Measurements from ENCODE around the gene GLYR1.

DNA sequence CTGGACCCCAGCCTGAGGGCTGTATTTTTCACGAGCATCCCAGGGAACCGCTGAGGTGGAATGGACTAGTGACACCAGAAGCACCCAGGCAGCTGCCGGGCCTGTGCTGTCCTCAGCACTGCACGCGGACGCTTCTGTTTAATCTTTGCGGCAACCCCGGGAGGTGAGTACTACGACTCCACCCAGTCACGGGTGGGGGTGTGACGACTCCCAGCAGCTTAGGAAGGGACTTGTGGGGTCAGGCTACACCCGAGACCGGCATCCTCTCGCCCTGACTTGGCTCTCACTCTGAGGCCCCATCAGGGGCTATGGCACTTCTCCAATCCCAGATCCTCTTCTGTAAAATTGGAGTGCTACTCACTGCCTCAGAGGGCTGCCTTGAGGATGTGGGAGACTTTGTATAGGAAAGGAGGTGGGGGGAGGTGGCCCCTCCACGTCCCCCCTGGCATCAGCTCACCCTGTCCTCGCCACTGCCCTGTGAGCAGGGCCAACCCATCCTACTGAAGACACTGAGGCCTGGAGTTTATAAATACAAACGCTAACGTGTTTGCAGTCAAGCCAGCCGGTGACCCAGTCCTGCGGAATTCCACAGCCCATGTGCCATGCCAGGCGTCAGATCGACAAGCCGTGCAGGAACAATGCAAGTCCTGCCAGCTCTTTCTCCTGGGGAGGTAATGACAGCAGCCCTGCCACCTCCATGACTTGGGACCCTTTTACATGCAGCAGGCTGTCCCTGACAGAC is 45.4 kb upstream of the GLYR1 start:
- TF ChIP-seq, protein P1, sequence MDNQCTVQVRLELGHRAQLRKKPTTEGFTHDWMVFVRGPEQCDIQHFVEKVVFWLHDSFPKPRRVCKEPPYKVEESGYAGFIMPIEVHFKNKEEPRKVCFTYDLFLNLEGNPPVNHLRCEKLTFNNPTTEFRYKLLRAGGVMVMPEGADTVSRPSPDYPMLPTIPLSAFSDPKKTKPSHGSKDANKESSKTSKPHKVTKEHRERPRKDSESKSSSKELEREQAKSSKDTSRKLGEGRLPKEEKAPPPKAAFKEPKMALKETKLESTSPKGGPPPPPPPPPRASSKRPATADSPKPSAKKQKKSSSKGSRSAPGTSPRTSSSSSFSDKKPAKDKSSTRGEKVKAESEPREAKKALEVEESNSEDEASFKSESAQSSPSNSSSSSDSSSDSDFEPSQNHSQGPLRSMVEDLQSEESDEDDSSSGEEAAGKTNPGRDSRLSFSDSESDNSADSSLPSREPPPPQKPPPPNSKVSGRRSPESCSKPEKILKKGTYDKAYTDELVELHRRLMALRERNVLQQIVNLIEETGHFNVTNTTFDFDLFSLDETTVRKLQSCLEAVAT (IDR thresholded peaks at IDR 0.05): no peak
- TF ChIP-seq ETS2 (tag; IDR thresholded peaks at IDR 0.05; ENCODE audit: borderline replicate concordance, poor library complexity, severe bottlenecking) (no peak), POLR2A (conservative IDR thresholded peaks at IDR 0.05) (no peak), POLR2AphosphoS2 (IDR thresholded peaks at IDR 0.05; ENCODE audit: low read length) (no peak), ZNF589 (CRISPR knock-in tag; IDR thresholded peaks at IDR 0.05; ENCODE audit: low read depth) (no peak), KLF16 (IDR thresholded peaks at IDR 0.05) (no peak), PHF20 (IDR thresholded peaks at IDR 0.05; ENCODE audit: partially characterized antibody) (no peak), ETV5 (CRISPR knock-in tag; IDR thresholded peaks at IDR 0.05; ENCODE audit: low read depth) (no peak)
- TF ChIP-seq, protein P2, sequence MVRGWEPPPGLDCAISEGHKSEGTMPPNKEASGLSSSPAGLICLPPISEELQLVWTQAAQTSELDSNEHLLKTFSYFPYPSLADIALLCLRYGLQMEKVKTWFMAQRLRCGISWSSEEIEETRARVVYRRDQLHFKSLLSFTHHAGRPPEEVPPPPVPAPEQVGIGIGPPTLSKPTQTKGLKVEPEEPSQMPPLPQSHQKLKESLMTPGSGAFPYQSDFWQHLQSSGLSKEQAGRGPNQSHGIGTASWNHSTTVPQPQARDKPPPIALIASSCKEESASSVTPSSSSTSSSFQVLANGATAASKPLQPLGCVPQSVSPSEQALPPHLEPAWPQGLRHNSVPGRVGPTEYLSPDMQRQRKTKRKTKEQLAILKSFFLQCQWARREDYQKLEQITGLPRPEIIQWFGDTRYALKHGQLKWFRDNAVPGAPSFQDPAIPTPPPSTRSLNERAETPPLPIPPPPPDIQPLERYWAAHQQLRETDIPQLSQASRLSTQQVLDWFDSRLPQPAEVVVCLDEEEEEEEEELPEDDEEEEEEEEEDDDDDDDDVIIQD (CRISPR knock-in tag; IDR thresholded peaks at IDR 0.05): no peak
- TF ChIP-seq, protein P3, sequence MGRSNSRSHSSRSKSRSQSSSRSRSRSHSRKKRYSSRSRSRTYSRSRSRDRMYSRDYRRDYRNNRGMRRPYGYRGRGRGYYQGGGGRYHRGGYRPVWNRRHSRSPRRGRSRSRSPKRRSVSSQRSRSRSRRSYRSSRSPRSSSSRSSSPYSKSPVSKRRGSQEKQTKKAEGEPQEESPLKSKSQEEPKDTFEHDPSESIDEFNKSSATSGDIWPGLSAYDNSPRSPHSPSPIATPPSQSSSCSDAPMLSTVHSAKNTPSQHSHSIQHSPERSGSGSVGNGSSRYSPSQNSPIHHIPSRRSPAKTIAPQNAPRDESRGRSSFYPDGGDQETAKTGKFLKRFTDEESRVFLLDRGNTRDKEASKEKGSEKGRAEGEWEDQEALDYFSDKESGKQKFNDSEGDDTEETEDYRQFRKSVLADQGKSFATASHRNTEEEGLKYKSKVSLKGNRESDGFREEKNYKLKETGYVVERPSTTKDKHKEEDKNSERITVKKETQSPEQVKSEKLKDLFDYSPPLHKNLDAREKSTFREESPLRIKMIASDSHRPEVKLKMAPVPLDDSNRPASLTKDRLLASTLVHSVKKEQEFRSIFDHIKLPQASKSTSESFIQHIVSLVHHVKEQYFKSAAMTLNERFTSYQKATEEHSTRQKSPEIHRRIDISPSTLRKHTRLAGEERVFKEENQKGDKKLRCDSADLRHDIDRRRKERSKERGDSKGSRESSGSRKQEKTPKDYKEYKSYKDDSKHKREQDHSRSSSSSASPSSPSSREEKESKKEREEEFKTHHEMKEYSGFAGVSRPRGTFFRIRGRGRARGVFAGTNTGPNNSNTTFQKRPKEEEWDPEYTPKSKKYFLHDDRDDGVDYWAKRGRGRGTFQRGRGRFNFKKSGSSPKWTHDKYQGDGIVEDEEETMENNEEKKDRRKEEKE (IDR thresholded peaks at IDR 0.05; ENCODE audit: borderline replicate concordance in 1 of 2, control insufficient read depth in 1 of 2, low read depth in 2 of 2, low read length in 1 of 2): no peak
- TF ChIP-seq, protein P4, sequence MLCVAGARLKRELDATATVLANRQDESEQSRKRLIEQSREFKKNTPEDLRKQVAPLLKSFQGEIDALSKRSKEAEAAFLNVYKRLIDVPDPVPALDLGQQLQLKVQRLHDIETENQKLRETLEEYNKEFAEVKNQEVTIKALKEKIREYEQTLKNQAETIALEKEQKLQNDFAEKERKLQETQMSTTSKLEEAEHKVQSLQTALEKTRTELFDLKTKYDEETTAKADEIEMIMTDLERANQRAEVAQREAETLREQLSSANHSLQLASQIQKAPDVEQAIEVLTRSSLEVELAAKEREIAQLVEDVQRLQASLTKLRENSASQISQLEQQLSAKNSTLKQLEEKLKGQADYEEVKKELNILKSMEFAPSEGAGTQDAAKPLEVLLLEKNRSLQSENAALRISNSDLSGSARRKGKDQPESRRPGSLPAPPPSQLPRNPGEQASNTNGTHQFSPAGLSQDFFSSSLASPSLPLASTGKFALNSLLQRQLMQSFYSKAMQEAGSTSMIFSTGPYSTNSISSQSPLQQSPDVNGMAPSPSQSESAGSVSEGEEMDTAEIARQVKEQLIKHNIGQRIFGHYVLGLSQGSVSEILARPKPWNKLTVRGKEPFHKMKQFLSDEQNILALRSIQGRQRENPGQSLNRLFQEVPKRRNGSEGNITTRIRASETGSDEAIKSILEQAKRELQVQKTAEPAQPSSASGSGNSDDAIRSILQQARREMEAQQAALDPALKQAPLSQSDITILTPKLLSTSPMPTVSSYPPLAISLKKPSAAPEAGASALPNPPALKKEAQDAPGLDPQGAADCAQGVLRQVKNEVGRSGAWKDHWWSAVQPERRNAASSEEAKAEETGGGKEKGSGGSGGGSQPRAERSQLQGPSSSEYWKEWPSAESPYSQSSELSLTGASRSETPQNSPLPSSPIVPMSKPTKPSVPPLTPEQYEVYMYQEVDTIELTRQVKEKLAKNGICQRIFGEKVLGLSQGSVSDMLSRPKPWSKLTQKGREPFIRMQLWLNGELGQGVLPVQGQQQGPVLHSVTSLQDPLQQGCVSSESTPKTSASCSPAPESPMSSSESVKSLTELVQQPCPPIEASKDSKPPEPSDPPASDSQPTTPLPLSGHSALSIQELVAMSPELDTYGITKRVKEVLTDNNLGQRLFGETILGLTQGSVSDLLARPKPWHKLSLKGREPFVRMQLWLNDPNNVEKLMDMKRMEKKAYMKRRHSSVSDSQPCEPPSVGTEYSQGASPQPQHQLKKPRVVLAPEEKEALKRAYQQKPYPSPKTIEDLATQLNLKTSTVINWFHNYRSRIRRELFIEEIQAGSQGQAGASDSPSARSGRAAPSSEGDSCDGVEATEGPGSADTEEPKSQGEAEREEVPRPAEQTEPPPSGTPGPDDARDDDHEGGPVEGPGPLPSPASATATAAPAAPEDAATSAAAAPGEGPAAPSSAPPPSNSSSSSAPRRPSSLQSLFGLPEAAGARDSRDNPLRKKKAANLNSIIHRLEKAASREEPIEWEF (CRISPR knock-in tag; IDR thresholded peaks at IDR 0.05): no peak
- TF ChIP-seq, protein P5, sequence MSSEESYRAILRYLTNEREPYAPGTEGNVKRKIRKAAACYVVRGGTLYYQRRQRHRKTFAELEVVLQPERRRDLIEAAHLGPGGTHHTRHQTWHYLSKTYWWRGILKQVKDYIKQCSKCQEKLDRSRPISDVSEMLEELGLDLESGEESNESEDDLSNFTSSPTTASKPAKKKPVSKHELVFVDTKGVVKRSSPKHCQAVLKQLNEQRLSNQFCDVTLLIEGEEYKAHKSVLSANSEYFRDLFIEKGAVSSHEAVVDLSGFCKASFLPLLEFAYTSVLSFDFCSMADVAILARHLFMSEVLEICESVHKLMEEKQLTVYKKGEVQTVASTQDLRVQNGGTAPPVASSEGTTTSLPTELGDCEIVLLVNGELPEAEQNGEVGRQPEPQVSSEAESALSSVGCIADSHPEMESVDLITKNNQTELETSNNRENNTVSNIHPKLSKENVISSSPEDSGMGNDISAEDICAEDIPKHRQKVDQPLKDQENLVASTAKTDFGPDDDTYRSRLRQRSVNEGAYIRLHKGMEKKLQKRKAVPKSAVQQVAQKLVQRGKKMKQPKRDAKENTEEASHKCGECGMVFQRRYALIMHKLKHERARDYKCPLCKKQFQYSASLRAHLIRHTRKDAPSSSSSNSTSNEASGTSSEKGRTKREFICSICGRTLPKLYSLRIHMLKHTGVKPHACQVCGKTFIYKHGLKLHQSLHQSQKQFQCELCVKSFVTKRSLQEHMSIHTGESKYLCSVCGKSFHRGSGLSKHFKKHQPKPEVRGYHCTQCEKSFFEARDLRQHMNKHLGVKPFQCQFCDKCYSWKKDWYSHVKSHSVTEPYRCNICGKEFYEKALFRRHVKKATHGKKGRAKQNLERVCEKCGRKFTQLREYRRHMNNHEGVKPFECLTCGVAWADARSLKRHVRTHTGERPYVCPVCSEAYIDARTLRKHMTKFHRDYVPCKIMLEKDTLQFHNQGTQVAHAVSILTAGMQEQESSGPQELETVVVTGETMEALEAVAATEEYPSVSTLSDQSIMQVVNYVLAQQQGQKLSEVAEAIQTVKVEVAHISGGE (CRISPR knock-in tag; IDR thresholded peaks at IDR 0.05): no peak

Data from K562 (cell line).